ENCODE measurements around the gene TRA2B. TPM values are rescaled to one million over a fixed set of nuclear protein-coding genes. Genes with fewer than 3 reads are reported as not detected.

The TRA2B gene
- total RNA-seq, 6 experiments from 2014 or later = 116 to 151 (median 141) TPM

DNA sequence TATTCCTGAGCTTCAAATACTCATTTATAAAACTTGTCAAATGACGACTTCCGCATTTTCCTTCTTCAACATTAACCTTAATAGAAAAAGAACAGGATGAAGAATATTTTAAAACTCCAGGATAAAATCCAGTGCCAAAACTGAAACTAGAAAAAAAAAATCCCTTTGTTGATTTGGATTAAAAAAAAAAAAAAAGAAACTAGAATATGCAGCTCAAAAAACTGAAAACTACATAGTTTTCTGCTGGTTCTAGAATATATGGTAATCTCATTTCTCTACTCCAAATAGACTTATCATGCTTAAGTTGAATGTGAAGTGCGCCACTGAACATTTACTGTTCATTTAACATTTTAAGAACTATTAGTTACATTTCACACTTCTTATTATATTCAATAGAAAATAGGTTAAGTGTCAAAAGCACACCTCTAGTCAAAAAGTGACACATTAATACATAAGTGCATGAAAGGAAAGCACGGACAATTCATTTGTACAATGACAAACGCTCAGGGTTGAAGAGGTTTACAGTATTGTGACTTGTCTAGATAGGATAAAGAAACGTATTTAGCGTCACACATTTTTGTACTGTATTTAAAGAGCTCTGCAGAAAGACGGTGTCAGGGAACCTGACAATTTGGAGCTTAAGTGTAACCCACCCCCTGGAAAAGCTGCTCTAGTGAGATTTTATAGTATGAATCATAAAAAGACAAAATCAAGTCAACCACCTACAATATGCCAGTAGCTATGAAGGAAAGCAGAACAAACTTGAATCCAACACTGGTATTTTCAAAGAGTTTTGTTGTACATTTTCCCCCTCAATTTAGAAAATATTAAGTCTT, 5.8 kb downstream of the TRA2B start:
- no peak for DNase-seq
- H3K4me1 Mint-ChIP-seq (ENCODE audit: low read depth) = peaks cover 89% of the 10 kb centered on the region
- peak overlapping the region; percentile 52 for H3K27ac Mint-ChIP-seq
- H3K9me3 Mint-ChIP-seq = peaks cover 1% of the 10 kb centered on the region
- H3K36me3 Mint-ChIP-seq (ENCODE audit: low read depth) = peaks cover 49% of the 10 kb centered on the region
- TF ChIP-seq, protein P1, sequence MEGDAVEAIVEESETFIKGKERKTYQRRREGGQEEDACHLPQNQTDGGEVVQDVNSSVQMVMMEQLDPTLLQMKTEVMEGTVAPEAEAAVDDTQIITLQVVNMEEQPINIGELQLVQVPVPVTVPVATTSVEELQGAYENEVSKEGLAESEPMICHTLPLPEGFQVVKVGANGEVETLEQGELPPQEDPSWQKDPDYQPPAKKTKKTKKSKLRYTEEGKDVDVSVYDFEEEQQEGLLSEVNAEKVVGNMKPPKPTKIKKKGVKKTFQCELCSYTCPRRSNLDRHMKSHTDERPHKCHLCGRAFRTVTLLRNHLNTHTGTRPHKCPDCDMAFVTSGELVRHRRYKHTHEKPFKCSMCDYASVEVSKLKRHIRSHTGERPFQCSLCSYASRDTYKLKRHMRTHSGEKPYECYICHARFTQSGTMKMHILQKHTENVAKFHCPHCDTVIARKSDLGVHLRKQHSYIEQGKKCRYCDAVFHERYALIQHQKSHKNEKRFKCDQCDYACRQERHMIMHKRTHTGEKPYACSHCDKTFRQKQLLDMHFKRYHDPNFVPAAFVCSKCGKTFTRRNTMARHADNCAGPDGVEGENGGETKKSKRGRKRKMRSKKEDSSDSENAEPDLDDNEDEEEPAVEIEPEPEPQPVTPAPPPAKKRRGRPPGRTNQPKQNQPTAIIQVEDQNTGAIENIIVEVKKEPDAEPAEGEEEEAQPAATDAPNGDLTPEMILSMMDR (IDR thresholded peaks at IDR 0.05) = no peak
- peak overlapping the region; percentile 100 for H3K4me3 Mint-ChIP-seq
- H3K27me3 Mint-ChIP-seq (ENCODE audit: insufficient read depth) = peaks cover 5% of the 10 kb centered on the region

DNA sequence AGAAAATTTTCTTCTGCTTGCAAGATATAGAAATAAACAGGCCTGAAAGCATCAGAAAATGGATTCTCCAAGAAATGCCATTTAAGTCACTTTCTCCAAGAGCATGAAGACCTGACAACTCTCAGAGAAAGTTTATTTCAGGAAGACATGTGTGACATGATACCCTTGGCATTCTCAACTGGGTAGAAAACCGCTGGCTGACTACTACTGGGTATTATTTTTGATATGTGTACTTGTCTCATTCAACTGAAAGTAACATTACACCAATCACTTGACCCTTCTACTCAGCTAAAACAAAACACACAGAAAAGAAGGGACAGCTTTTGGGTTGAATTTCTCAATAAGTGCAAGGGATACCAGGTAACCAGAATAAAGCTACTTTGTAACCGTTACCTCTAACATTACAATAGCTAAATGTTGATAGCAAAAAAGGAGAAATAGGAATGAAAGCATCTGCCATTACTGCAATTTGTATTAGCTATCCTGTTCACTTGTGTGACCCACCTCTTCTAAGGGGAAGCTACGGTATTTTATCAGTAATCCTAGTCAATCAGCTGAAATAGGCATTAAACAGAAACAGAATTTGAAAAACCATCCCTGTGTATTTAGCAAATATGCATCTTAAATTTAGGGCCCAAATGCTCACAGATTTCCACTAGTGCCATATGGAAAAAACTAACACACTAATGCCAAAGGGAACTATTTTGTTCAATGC, 7.3 kb downstream of the TRA2B start:
- Mint-ChIP-seq H3K36me3 (ENCODE audit: low read depth) (peaks cover 46% of the 10 kb centered on the region), H3K27ac (peak overlapping the region; percentile 55), H3K27me3 (ENCODE audit: insufficient read depth) (peaks cover 7% of the 10 kb centered on the region), H3K4me3 (peak overlapping the region; percentile 100), H3K9me3 (no peaks in the 10 kb centered on the region), H3K4me1 (ENCODE audit: low read depth) (peaks cover 100% of the 10 kb centered on the region)
- TF ChIP-seq, protein P1 (IDR thresholded peaks at IDR 0.05) = no peak
- peak; percentile 49 for DNase-seq

DNA sequence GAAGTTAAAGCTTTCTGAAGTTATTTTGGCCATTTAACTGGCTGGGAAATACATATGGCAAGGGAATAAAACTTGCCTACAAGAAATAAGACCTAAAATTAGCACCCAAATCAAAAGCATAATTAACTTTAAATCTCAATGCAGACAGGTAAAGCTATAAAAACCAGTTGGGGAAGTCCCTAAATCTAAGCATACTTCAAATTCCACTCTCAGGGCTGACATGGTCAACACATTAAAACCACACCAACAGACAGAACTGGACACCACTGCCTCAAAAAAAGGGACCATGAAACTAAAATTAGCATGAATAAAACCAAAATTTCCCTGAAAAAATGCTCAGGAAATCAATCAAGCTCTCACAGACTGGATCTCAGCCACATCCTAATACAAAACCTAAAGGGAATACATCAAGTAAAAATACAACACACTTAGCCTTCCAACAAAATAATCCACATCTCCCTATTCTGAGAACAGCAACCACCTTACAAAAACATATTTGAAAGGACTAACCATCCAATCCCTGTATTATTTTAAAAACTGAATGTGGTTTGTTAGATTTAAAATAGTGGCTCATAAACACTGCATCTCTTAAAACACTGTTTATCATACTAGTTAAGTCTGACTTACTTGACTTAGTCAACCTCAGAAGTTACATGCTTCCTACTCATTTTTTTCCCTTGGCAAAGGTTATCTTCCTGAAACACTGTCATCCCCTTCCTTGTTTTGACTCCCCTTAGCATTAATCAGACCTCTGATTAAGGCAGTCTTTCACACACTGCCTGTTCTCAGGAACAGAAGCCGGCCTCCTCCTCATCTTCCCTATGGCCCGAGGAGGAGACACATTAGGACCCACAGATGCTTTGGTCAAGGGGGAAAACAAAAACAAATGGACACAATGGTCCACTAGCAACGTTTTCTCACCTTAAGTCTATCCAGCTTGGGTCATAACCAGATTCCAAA, 8.3 kb downstream of the TRA2B start:
- Mint-ChIP-seq H3K4me3 (peak overlapping the region; percentile 100), H3K4me1 (ENCODE audit: low read depth) (peaks cover 100% of the 10 kb centered on the region), H3K27me3 (ENCODE audit: insufficient read depth) (peaks cover 7% of the 10 kb centered on the region), H3K27ac (peak overlapping the region; percentile 55), H3K36me3 (ENCODE audit: low read depth) (peaks cover 48% of the 10 kb centered on the region), H3K9me3 (no peaks in the 10 kb centered on the region)
- no peak for DNase-seq
- TF ChIP-seq, protein P1 (IDR thresholded peaks at IDR 0.05) = no peak

DNA sequence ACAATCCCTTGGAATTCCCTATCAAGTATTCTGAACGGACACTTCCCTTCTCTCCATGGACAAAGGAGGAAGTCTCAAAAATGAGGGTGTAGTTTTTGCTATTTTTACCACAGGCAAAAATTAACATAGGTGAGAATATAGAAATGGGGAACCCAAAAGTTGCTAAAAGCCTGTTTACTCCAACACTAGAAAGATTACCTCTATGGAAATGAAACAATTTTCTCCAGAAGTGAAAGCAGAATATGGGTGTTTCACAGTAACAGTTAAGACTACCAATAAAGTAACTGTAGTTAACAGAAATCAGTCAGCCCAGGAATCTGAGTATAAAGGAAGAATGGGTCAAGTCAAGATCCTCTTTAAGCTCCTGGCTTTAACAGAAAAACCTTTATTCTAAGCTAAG, 9.3 kb downstream of the TRA2B start:
- TF ChIP-seq, protein P1 (IDR thresholded peaks at IDR 0.05) = no peak
- Mint-ChIP-seq H3K4me3 (peak overlapping the region; percentile 100), H3K9me3 (no peaks in the 10 kb centered on the region), H3K27ac (peak overlapping the region; percentile 55), H3K4me1 (ENCODE audit: low read depth) (peaks cover 100% of the 10 kb centered on the region), H3K27me3 (ENCODE audit: insufficient read depth) (peaks cover 7% of the 10 kb centered on the region), H3K36me3 (ENCODE audit: low read depth) (peaks cover 52% of the 10 kb centered on the region)
- no peak for DNase-seq

All from HFFc6 (cell line).